ENCODE measurements around the gene FAM118A.
"Not testable (repeated sequence)": the region's sequence is repeated elsewhere in the genome, so short reads cannot be mapped to it uniquely, and the experiment has no call there.

FAM118A gene

DNA sequence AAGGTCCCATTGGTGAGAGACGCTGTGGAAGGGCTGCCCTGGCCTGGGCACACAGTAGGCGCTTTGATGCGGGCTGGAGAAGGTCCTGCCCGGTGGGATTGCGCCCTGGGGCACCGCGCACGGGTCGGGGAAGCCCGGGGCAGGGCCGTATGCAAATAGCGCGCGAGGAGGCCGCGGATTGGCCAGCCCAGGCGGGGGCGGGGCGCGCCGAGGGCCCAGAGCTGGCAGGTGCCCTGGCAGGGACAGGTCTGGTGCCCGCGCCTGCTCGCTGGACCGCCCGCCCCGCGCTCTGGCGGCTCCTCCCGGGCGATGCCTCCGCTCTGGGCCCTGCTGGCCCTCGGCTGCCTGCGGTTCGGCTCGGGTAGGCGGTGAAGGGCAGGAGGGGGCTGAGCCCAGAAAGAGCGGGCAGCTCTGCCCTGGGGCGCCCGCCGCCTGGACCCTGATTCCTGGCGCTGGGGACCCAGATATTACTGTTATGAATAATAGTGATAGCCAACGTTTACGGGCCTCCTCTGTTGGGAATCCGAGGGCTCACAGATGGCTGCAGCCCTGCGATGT is 24.9 kb upstream of the FAM118A start, which contains the start of gene UPK3A:
UPK3A (plus strand) TSS at position 245 of the 558 bp plus-strand sequence; CDS start at position 310, 65 bp downstream.
- DNase-seq, result peak; percentile 54 to 67

DNA sequence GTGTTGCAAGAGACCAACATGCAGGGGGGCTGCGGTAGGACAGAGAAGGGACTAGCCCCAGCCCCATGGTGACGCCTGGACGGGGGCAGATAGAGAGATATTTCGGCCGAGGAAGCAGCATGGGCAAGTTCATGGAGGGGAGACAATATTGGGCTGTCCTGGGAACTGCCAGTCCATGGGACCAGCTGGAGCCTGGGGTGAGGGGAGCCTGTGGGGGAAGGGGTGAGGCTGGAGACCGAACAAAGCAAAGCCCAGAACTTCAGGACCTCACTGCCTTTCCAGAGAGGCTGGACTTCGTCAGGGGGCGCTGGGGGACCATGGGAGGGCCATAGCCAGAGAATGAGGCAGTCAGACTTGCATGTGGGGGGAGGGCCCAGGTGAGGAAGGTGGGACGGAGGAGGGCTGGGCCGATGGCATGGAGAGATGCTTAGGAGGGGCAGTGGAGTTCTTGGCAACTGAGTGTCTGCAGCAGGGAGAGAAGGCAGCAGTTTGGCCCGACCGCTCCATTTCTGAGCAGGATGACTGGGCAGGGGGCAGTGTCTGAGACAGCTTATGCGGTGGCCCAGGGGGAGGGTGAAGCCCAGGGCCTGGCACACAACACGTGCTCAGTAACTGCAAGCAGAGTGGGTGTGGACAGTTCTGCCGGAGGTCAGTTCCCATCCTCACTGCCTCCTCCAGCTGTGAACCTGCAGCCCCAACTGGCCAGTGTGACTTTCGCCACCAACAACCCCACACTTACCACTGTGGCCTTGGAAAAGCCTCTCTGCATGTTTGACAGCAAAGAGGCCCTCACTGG is 24.3 kb upstream of the FAM118A start:
- DNase-seq, result no peak

DNA sequence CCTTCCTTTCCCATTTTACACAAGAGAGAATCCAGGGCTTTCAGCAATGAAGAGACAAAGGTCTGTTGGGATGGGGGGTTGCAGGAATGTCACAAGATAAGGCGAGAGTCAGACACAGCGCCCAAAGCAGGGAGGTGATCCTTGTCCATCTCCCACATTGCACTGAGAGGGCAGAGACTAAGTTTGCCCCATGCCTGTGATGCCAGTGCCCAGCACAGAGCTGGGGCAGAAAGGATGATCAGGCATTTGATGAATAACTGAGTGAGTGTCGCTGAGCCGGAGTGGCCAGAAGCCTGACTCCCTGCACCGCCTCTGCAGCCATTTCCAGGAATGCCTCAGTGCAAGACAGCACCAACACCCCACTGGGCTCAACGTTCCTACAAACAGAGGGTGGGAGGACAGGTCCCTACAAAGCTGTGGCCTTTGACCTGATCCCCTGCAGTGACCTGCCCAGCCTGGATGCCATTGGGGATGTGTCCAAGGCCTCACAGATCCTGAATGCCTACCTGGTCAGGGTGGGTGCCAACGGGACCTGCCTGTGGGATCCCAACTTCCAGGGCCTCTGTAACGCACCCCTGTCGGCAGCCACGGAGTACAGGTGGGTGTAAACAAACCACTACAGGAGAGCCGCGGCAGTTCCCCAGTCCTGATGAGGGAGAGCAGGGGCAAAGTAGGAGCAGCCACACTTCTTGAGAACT is 22.7 kb upstream of the FAM118A start:
- DNase-seq, result no peak

DNA sequence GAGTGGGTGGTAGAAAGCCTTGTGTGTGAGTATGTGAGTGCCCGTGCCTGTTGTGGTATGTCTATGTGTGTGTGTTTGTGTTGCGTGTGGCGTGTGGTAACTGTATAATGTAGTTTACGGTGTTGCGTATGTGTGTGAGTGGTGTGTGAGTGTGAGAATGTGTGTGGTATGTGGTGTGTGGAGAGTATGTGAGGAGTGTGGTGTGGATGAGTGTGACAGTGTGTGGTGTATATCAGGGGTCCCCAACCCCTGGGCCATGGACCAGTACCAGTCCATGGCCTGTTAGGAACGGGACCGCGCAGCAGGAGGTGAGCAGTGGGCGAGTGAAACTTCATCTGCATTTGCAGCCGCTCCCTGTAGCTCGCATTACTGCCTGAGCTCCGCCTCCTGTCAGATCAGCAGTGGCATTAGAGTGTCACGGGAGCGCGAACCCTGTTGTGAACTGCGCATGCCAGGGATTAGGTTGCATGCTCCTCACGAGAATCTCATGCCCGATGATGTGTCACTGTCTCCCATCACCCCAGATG is 19.3 kb upstream of the FAM118A start:
- no peak for DNase-seq

DNA sequence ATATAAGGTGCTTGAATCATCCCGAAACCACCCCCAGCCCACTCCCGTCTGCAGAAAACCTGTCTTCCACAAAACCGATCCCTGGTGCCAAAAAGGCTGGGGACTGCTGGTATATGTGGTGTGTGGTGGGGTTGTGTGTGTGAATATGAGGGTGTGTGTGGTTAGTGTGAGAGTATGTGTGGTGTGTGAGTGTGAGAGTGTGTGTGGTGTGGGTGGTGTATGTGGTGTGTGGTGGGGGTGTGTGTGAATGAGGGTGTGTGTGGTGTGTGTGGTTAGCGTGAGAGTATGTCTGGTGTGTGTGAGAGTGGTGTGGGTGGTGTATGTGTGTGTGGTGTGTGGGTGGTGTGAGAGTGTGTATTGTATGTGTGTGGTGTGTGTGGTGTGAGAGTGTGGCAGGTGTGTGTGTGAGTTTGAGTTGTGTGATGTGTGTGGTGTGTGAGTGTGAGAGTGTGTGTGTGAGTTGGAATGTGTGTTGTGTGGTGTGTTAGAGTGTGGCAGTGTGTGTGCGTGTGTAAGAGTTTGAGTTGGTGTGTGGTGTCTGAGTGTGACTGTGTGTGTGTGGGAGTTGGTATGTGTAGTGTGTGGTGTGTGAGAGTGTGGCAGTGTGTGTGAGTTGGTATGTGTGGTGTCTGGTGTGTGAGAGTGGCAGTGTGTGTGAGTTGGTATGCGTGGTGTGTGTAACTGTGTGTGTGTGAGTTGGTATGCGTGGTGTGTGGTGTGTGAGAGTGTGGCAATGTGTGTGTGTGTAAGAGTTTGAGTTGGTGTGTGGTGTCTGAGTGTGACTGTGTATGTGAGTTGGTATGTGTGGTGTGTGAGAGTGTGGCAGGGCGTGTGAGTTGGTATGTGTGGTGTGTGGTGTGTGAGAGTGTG is 18.4 kb upstream of the FAM118A start:
- DNase-seq, result no peak

DNA sequence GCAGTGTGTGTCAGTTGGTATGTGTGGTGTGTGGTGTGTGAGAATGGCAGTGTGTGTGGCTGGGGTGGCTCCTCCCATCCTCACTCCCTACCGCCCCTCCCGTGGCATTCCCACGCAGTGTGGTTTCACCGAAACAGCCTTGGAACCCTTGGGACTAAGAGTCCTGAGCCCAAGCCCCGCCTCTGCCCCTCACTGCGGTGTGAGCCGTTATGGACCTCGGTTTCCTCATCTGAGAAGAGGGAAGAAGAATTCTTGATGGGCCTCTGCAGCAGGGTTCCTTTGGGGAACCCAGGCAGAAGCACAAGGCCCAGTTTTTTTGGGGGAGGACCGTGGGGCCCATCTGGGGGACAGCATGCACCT is 17.8 kb upstream of the FAM118A start:
- DNase-seq, result no peak

DNA sequence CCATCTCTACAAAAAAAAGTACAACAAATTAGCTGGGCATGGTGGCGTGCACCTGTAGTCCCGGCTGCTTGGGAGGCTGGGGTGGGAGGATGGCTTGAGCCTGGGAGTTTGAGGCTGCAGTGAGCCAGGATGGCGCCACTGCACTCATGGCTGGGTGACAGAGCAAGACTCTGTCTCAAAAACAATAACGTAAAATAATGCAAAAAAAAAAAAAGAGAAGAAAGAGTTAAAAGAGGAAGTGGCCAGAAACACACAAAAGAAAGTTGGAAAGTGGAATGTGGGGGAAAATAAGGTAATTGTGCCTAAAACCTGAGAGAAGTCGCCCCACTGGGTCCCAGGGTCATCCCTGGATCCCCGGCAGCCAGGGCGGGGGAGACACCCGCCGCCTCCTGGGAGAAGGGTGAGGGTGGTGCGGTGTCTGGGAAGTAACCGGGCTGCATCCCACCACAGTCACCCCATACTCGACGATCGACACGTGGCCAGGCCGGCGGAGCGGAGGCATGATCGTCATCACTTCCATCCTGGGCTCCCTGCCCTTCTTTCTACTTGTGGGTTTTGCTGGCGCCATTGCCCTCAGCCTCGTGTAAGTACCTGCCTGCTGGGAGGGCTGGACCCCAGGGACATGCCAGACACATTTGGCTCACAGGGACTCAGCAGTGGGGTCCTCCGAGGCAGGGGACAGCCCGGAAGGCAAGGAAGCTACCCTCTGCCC is 16.8 kb upstream of the FAM118A start:
- DNase-seq, result no peak

DNA sequence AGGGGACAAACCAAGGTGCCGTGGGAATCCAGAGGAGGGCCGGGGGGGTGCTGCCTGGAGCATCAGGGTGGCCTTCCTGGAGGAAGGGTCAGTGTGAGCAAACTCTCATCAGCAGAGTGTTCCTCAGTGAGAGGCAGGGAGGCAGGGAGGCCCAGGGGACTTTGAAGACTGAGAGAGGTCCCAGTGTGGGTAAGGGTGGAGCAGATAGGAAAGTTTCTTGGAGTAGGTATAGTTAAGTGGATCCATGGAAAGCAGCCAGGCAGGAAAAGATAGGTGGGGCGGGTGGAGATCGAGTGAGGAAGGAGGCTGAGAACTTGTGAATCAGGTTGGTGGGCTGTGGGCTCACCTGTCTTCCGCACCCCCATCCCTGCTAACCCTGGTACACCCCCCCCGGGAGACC is 15.7 kb upstream of the FAM118A start:
- no peak for DNase-seq

DNA sequence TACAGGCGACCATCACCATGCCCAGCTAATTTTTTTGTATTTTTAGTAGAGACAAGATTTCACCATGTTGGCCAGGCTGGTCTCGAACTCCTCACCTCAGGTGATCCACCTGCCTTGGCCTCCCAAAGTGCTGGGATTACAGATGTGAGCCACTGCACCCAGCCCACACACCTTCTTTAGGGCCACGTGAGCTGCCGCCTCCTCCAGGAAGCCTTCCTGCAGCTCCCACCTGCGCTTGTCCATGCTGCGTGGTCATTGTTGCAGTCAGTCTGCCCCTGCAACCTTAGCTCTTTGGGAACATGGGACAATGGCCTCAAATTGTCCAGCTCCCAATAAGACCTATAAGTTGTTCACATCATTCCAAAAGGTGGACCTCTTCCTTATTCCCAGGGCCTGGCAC is 14.7 kb upstream of the FAM118A start:
- not testable (repeated sequence) for DNase-seq

DNA sequence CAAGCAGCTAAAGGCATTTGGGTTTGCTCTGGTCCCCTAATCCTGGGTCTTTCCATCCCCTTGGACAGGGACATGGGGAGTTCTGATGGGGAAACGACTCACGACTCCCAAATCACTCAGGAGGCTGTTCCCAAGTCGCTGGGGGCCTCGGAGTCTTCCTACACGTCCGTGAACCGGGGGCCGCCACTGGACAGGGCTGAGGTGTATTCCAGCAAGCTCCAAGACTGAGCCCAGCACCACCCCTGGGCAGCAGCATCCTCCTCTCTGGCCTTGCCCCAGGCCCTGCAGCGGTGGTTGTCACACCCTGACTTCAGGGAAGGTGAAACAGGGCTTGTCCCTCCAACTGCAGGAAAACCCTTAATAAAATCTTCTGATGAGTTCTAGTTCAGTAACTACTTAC is 14.2 kb upstream of the FAM118A start:
- DNase-seq, result no peak

DNA sequence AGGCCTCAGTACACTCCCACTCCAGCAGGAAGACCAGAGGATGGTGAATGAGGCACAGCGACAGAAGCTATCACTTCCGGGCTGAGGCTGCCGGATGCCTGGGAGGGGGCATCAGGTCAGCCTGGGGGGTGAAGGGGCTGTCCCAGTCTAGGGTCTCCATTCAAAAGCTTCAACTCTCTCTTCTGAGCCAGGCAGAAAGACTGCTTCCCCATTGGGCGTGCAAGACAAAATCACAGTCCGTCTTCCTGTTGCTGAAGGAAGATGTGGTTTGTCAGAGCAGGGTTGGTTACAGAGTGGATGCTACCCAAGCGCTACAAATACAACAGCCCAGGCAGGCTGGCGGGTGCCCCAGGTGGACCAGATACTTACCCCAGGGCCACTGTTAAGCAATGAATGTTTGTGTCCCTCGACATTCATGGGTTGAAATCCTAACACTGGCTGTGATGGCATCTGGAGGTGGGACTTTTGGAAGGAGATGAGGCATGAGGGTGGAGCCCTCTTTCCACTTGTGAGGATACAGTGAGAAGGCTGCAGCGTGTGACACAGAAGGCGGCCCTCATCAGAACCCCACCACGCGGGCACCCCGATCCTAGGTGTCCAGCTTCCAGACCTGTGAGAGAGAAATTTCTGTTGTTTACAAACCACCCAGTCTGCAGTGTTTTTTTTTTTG is 13.0 kb upstream of the FAM118A start:
- no peak for DNase-seq

DNA sequence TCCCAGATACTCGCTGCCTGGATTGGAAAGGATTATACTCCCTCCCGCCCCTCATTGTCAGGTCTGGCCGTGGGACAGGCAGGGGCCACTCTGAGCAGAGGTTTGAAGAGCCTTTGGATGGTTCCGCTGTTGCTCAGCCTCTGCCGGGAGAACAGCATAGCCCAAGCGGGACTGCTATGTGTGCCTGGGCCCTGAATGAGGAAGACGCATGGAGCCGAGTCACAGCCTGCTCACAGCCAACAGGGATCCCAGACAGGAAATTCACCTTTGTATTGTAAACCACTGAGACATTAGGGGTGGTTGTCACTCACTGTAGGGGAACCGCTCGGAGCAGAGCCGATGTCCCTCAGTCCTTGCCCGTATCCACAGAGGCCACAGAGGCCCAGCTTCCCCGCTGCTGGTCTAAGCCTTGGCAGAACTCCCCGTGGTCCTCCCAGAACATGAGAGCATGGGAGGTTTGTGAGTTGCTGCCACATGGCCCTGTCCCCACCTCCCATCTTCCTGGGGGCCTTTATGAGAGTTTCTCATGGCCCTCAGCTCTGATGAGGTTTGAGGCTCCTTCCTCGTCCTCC is 10.7 kb upstream of the FAM118A start:
- no peak for DNase-seq

DNA sequence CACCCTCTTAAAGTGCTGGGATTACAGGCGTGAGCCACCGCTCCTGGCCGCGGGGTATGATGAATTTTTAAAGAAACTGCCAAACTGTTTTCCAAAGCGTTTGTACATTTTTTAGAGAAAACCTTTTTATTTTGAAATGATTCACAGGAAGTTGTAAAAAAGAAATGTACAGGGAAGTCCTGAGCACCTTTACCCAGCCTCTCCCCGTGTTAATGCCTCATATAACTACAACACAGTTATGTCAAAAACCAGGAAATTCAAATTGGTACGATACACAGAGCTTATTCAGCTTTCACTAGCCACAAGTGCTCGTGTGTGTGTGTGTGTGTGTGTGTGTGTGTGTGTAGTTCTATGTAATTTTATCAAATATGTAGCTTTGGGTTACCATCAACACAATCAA is 7.0 kb upstream of the FAM118A start:
- DNase-seq, result no peak

DNA sequence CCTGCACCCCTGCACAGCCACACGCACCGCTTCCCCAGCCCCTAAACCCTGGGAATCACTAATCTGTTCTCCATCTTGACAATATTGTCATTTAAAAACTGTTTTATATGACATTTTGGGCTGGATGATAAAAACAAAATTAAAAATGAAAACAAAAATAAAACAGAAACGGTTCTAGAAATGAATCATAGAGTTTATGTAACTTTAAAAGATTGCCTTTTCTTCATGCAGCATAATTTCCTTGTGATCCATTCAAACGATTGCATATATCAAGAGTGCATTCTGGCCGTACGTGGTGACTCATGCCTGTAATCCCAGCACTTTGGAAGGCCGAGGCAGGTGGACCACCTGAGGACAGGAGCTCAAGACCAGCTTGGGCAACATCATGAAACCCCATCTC is 6.6 kb upstream of the FAM118A start:
- DNase-seq, result no peak

DNA sequence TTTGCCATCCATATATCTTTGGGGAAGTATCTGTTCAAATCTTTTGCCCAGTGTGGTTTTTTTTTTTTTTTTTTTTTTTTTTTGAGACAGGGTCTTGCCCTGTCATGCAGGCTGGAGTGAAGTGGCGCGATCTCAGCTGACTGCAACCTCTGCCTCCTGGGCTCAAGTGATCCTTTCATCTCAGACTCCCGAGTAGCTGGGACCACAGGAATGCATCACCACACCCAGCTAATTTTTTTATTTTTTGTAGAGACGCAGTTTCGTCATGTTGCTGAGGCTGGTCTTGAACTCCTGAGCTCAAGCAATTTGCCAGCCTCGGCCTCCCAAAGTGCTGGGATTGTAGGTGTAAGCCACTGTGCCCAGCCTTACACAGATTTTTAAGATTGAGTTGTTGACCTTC is 4.8 kb upstream of the FAM118A start:
- no peak for DNase-seq

DNA sequence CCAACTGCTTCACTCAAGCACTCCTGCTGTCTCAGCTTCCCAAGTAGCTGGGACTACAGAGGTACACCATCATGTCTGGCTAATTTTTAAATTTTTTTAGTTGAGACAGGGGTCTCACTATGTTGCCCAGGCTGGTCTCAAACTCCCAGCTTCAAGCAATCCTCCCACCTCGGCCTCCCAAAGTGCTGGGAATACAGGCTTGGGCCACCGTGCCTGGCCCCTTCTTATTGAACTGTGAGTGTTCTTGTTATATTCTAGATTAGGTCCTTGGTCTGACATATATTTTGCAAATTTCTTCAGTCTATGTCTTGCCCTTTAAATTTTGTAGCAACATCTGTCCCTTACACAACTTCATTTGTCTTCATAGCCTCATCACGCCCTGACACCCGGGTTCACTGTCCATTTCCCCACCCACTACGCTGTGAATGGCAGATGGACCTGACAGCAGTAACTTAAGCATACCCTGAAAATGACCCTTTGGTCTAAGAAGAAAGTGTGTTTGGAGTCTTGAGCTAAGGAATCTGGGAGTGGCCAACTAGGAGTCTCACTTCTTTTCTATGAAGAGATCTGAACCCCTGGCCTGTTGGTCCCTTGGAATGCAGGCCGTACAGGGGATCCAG is 4.2 kb upstream of the FAM118A start:
- DNase-seq, result no peak

DNA sequence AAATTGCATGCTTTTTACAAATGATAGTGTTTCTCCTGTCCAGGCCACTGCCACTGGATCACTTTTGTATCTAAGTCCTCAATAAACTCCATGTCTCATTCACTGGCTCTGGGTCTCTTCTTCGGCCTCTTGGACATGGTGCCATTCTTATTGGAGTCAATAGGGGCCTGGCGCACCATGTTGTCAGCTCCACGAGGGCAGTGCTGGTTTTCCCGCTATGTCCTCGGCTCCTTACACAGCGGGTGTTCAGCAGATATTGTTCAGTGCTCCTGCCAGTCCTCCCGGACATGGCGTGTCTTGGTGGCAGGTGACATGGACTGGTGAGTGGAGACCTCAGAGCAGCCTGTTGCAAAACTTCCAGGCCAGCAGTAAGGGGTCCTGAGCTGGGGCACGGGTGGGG is 3.6 kb upstream of the FAM118A start:
- DNase-seq, result no peak

DNA sequence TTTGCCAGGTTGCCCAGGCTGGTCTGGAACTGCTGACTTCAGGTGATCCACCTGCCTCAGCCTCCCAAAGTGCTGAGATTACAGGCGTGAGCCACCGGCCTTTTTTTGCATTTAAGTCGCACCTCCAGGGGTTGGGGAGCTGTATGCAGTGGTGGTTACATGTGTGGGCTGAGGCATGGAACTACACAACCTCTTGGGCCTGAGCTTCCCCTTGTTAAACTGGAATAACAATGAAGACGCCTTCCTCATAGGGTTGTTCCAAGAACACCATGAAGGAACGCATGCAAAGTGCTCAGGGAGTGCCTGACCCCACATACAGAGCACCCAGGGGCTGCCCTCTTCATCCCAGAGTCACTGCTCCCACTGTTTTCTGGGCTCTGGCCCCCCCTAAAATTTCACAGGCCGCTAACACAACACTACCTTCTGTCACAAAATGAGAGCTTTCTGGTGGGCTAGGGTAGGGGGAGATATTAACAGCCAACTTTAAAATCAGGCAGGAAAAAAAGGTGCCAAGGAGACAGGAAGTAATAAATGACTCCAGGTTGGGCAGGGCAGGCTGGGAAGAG is 1.3 kb upstream of the FAM118A start:
- no peak for DNase-seq

DNA sequence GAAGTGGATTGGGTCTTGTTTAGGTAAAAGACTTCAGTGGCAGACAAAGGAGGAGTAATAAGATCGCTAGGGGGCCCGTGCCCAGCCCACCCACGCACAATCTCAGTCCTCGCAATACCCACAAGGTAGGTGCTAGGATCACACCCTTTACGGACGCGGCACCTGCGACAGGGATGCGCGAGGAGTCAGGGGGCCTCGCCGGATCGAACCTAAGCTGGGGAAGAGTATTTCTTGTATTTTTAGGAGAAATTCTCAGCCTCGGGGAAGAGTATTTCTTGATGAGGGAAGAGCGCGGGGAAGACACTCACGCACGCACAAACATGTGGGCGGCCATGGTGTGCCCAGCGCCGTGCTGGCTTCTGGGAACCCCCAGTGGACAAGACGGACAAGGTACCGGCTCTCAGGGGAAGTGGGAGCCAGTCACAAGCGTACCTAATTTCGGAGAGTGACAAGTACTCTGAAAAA is 745 bp upstream of the FAM118A start:
- DNase-seq, result peak; percentile 21 to 33

DNA sequence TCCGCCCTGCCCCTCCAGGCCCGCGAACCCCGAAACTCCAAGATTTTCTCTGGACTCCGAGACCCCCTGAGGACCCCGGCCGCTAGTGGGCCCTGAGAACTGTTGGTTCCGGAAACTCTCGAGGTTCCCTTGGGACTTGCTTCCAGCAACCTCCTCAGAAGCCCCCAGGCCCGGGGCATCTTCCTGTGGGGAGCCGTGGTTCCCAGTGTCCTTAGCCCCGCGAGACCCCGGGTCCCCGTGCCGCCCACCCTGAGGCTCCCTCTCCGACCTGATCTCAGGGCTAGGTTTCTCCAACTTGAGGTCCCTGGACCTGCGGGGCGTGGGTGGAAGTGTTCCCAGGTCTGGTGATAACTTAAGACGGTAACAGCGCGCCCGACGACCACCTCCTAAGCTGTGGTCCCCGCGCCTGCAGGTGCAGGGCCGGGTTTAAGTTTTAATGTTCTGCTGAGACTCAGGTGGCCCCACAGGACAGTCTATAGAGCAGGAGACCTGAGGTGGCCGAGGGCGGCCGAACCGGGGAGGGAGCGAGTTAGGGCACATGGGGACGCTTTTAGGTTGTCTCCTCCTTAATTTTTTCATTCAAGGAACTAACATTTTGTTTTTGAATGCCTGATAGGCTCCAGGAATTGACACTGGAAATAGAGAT is 720 bp downstream of the FAM118A start:
- DNase-seq, result peak; percentile 22 to 43
